GM23338 (cell line): ENCODE data around the gene PDE3A. TPM values are rescaled to one million over a fixed set of nuclear protein-coding genes. Genes with fewer than 3 reads are reported as not detected.

ENCODE experiments used
- ATAC-seq: fragments of 200-7000 bp; cut with Tn5 transposase; 3 replicates; pipeline ENCODE4 v1.9.1; 2020
- DNase-seq: peaks from one replicate; pipeline ENCODE4 v3.0.0-alpha.2; 2015; ENCODE audit warnings: low spot score
- H2AFZ ChIP-seq: fragments of 200-600 bp; sonication (generic); 2 replicates; pipeline ENCODE4 v1.8.0; 2016; ENCODE audit warnings: antibody characterized with exemption, mild to moderate bottlenecking, moderate library complexity
- H3F3A ChIP-seq: fragments of 200-600 bp; sonication (generic); replicated peaks from 2 replicates; pipeline ENCODE4 v1.8.0; 2017; ENCODE audit warnings: antibody characterized with exemption, mixed run types, low read depth
- H3K27ac ChIP-seq: fragments of 200-600 bp; sonication (generic); 2 replicates; pipeline ENCODE4 v1.6.1; 2016; ENCODE audit warnings: low read depth
- H3K27me3 ChIP-seq: fragments of 200-600 bp; sonication (generic); 2 replicates; pipeline ENCODE4 v1.8.0; 2016; ENCODE audit warnings: mild to moderate bottlenecking, mixed run types, moderate library complexity; ENCODE audit not compliant: insufficient read depth
- H3K36me3 ChIP-seq: fragments of 200-600 bp; sonication (generic); 2 replicates; pipeline ENCODE4 v1.8.0; 2016; ENCODE audit warnings: mild to moderate bottlenecking; ENCODE audit not compliant: insufficient read depth
- H3K4me1 ChIP-seq: fragments of 200-600 bp; sonication (generic); 2 replicates; pipeline ENCODE4 v1.8.0; 2016; ENCODE audit warnings: mild to moderate bottlenecking, moderate library complexity; ENCODE audit not compliant: insufficient read depth
- H3K4me2 ChIP-seq: fragments of 200-600 bp; sonication (generic); 2 replicates; pipeline ENCODE4 v1.7.1; 2017; ENCODE audit warnings: mixed run types
- H3K4me3 ChIP-seq: fragments of 200-600 bp; sonication (generic); 2 replicates; pipeline ENCODE4 v1.6.1; 2016; ENCODE audit warnings: mixed run types
- H3K79me2 ChIP-seq: fragments of 200-600 bp; sonication (generic); replicated peaks from 2 replicates; pipeline ENCODE4 v1.8.0; 2017; ENCODE audit warnings: mild to moderate bottlenecking; ENCODE audit not compliant: insufficient read depth
- H3K9me2 ChIP-seq: fragments of 200-600 bp; sonication (generic); 2 replicates; pipeline ENCODE4 v1.8.0; 2017; ENCODE audit not compliant: insufficient read depth
- H4K20me1 ChIP-seq: fragments of 200-600 bp; sonication (generic); replicated peaks from 2 replicates; pipeline ENCODE4 v1.8.0; 2017; ENCODE audit warnings: mild to moderate bottlenecking; ENCODE audit not compliant: insufficient read depth
- H3K27ac Mint-ChIP-seq: 2 replicates; pipeline ENCODE4 v1.8.0; 2020; ENCODE audit warnings: inconsistent platforms, mild to moderate bottlenecking, moderate library complexity, mixed read lengths
- H3K27me3 Mint-ChIP-seq: 3 replicates; pipeline ENCODE4 v1.8.0; 2022; ENCODE audit warnings: low read depth, mild to moderate bottlenecking, moderate library complexity, mixed read lengths, inconsistent platforms; ENCODE audit not compliant: insufficient read depth, poor library complexity
- H3K36me3 Mint-ChIP-seq: 3 replicates; pipeline ENCODE4 v1.8.0; 2021; ENCODE audit warnings: low read depth, mild to moderate bottlenecking, inconsistent platforms, moderate library complexity, mixed read lengths
- H3K4me1 Mint-ChIP-seq: 3 replicates; pipeline ENCODE4 v1.8.0; 2020; ENCODE audit warnings: mild to moderate bottlenecking, inconsistent platforms, mixed read lengths
- H3K4me3 Mint-ChIP-seq: 3 replicates; pipeline ENCODE4 v1.8.0; 2021; ENCODE audit warnings: moderate library complexity, mild to moderate bottlenecking, inconsistent platforms, mixed read lengths
- H3K9me3 Mint-ChIP-seq: 3 replicates; pipeline ENCODE4 v1.8.0; 2020; ENCODE audit warnings: moderate library complexity, mild to moderate bottlenecking, inconsistent platforms, mixed read lengths
- EZH2phosphoT487 ChIP-seq: fragments of 200-600 bp; sonication (generic); IDR thresholded peaks from one replicate; pipeline ENCODE4 v1.8.1; 2018; ENCODE audit warnings: antibody characterized with exemption; ENCODE audit not compliant: unreplicated experiment
- JUNB ChIP-seq: IDR thresholded peaks from one replicate; pipeline ENCODE4 v1.6.1; 2016; ENCODE audit warnings: antibody characterized with exemption; ENCODE audit not compliant: unreplicated experiment
- ZNF114 ChIP-seq: fragments of 250-450 bp; sonication (Bioruptor Pico); IDR thresholded peaks from 2 replicates; pipeline ENCODE4 v1.5.0; 2020; ENCODE audit warnings: mild to moderate bottlenecking, moderate library complexity
- polyA plus RNA-seq: library from polyadenylated mRNA; unstranded; fragments of >200 nt; fragmentation: Nextera tagmentation; extraction: Ambion mirVana; gene quantifications from 2 replicates; pipeline ENCODE4 v1.2.1, GENCODE V29; 2016
- total RNA-seq: library from RNA; depleted of rRNA; stranded (reverse); fragments of >200 nt; shearing (Covaris generic); gene quantifications from 2 replicates; pipeline ENCODE4 v1.2.3, GENCODE V29; 2014
- TF ChIP-seq, protein P1 (sequence below): fragments of 250-450 bp; sonication (Bioruptor Pico); IDR thresholded peaks from 2 replicates; pipeline ENCODE4 v1.5.0; 2020; ENCODE audit warnings: mild to moderate bottlenecking, moderate library complexity
- TF ChIP-seq, protein P2 (sequence below): IDR thresholded peaks from one replicate; pipeline ENCODE4 v1.6.1; 2018; ENCODE audit warnings: antibody characterized with exemption; ENCODE audit not compliant: unreplicated experiment
- TF ChIP-seq, protein P3 (sequence below), 2 experiments: fragments of 200-600 bp in 1 of 2; sonication (generic) in 1 of 2; conservative IDR thresholded peaks; 2 replicates each; pipeline versions ENCODE4 v1.5.1 to v1.6.1; 2016 to 2017; ENCODE audit warnings: antibody characterized with exemption in 2 of 2, low read depth in 2 of 2, mild to moderate bottlenecking in 2 of 2, moderate library complexity in 1 of 2

PDE3A gene
- total and polyA plus RNA-seq, 2 experiments from 2014 or later: 2.7 to 9.2 TPM

DNA sequence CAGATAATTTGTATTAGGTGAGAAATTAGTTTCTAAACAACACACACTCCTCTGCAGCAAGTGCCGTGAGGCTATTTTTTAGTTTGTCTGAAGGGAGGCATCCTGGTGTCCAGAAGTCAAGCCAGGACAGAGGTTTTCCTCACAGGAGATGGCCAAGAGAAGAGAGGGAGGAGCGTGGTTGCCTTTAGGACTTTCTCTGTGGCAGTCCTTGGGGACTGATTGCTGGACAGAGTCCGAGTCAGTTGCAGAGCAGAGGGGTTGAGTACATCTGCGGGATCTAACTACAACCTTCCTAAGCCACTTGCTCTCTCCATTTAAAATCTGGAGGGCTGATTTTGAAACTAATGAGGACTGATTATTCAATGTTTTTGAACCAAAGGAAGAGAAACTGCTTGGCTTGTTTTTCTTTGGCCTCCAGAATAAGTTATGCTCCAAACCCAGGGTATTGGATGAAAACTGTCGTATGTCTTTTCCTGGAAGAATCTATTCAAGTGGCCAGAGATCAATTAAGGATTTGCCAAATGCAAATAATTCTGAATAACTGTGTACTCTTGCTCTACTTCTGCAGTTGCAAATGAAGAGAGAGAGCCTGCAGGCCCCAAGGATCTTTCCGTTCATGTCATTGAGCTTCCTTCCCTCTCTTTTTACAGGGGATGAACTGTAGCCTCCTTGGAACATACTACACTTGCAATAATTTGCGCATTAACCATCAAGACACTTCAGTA lies 328.0 kb downstream of the PDE3A start:
- H3K4me3 ChIP-seq: no peak overlapping the region
- Mint-ChIP-seq H3K9me3 (no peaks in the 10 kb centered on the region), H3K27ac (no peak overlapping the region; the same call in 1 of the 2 replicates), H3K4me1 (peaks cover 34% of the 10 kb centered on the region), H3K36me3 (no peaks in the 10 kb centered on the region), H3K27me3 (peaks cover 4% of the 10 kb centered on the region), H3K4me3 (no peak overlapping the region)
- no peak overlapping the region for H3K4me2 ChIP-seq
- H3K4me1 ChIP-seq: peaks cover 16% of the 10 kb centered on the region
- no peaks in the 10 kb centered on the region for H3K9me2 ChIP-seq
- H3K27ac ChIP-seq: no peak overlapping the region
- H3K79me2 ChIP-seq: no peaks in the 10 kb centered on the region
- DNase-seq: no peak
- no peaks in the 10 kb centered on the region for H4K20me1 ChIP-seq
- no peaks in the 10 kb centered on the region for H3F3A ChIP-seq
- ATAC-seq: peak; percentile 65
- peak overlapping the region; percentile 14; the same call in 1 of the 2 replicates for H2AFZ ChIP-seq
- TF ChIP-seq, protein P1, sequence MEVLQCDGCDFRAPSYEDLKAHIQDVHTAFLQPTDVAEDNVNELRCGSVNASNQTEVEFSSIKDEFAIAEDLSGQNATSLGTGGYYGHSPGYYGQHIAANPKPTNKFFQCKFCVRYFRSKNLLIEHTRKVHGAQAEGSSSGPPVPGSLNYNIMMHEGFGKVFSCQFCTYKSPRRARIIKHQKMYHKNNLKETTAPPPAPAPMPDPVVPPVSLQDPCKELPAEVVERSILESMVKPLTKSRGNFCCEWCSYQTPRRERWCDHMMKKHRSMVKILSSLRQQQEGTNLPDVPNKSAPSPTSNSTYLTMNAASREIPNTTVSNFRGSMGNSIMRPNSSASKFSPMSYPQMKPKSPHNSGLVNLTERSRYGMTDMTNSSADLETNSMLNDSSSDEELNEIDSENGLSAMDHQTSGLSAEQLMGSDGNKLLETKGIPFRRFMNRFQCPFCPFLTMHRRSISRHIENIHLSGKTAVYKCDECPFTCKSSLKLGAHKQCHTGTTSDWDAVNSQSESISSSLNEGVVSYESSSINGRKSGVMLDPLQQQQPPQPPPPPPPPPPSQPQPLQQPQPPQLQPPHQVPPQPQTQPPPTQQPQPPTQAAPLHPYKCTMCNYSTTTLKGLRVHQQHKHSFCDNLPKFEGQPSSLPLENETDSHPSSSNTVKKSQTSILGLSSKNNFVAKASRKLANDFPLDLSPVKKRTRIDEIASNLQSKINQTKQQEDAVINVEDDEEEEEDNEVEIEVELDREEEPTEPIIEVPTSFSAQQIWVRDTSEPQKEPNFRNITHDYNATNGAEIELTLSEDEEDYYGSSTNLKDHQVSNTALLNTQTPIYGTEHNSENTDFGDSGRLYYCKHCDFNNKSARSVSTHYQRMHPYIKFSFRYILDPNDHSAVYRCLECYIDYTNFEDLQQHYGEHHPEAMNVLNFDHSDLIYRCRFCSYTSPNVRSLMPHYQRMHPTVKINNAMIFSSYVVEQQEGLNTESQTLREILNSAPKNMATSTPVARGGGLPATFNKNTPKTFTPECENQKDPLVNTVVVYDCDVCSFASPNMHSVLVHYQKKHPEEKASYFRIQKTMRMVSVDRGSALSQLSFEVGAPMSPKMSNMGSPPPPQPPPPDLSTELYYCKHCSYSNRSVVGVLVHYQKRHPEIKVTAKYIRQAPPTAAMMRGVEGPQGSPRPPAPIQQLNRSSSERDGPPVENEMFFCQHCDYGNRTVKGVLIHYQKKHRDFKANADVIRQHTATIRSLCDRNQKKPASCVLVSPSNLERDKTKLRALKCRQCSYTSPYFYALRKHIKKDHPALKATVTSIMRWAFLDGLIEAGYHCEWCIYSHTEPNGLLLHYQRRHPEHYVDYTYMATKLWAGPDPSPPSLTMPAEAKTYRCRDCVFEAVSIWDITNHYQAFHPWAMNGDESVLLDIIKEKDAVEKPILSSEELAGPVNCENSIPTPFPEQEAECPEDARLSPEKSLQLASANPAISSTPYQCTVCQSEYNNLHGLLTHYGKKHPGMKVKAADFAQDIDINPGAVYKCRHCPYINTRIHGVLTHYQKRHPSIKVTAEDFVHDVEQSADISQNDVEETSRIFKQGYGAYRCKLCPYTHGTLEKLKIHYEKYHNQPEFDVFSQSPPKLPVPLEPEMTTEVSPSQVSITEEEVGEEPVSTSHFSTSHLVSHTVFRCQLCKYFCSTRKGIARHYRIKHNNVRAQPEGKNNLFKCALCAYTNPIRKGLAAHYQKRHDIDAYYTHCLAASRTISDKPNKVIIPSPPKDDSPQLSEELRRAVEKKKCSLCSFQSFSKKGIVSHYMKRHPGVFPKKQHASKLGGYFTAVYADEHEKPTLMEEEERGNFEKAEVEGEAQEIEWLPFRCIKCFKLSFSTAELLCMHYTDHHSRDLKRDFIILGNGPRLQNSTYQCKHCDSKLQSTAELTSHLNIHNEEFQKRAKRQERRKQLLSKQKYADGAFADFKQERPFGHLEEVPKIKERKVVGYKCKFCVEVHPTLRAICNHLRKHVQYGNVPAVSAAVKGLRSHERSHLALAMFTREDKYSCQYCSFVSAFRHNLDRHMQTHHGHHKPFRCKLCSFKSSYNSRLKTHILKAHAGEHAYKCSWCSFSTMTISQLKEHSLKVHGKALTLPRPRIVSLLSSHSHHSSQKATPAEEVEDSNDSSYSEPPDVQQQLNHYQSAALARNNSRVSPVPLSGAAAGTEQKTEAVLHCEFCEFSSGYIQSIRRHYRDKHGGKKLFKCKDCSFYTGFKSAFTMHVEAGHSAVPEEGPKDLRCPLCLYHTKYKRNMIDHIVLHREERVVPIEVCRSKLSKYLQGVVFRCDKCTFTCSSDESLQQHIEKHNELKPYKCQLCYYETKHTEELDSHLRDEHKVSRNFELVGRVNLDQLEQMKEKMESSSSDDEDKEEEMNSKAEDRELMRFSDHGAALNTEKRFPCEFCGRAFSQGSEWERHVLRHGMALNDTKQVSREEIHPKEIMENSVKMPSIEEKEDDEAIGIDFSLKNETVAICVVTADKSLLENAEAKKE: no peak
- TF ChIP-seq JUNB (no peak), EZH2phosphoT487 (no peak), ZNF114 (CRISPR knock-in tag) (no peak)
- TF ChIP-seq, protein P2, sequence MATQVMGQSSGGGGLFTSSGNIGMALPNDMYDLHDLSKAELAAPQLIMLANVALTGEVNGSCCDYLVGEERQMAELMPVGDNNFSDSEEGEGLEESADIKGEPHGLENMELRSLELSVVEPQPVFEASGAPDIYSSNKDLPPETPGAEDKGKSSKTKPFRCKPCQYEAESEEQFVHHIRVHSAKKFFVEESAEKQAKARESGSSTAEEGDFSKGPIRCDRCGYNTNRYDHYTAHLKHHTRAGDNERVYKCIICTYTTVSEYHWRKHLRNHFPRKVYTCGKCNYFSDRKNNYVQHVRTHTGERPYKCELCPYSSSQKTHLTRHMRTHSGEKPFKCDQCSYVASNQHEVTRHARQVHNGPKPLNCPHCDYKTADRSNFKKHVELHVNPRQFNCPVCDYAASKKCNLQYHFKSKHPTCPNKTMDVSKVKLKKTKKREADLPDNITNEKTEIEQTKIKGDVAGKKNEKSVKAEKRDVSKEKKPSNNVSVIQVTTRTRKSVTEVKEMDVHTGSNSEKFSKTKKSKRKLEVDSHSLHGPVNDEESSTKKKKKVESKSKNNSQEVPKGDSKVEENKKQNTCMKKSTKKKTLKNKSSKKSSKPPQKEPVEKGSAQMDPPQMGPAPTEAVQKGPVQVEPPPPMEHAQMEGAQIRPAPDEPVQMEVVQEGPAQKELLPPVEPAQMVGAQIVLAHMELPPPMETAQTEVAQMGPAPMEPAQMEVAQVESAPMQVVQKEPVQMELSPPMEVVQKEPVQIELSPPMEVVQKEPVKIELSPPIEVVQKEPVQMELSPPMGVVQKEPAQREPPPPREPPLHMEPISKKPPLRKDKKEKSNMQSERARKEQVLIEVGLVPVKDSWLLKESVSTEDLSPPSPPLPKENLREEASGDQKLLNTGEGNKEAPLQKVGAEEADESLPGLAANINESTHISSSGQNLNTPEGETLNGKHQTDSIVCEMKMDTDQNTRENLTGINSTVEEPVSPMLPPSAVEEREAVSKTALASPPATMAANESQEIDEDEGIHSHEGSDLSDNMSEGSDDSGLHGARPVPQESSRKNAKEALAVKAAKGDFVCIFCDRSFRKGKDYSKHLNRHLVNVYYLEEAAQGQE: peak; percentile 35
- TF ChIP-seq, protein P3, sequence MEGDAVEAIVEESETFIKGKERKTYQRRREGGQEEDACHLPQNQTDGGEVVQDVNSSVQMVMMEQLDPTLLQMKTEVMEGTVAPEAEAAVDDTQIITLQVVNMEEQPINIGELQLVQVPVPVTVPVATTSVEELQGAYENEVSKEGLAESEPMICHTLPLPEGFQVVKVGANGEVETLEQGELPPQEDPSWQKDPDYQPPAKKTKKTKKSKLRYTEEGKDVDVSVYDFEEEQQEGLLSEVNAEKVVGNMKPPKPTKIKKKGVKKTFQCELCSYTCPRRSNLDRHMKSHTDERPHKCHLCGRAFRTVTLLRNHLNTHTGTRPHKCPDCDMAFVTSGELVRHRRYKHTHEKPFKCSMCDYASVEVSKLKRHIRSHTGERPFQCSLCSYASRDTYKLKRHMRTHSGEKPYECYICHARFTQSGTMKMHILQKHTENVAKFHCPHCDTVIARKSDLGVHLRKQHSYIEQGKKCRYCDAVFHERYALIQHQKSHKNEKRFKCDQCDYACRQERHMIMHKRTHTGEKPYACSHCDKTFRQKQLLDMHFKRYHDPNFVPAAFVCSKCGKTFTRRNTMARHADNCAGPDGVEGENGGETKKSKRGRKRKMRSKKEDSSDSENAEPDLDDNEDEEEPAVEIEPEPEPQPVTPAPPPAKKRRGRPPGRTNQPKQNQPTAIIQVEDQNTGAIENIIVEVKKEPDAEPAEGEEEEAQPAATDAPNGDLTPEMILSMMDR (conservative IDR thresholded peaks at IDR 0.05; ENCODE audit: low read depth in 2 of 2): no peak
- no peaks in the 10 kb centered on the region for H3K36me3 ChIP-seq
- no peaks in the 10 kb centered on the region for H3K27me3 ChIP-seq
